ENCODE results near the gene NR2F2.

NR2F2 gene

GRCh38 chr15:96332637-96333121 is 2.2 kb downstream of the NR2F2 start:
- DNase-seq (ENCODE audit: low spot score): no peak

GRCh38 chr15:96333131-96334016 is 2.9 kb downstream of the NR2F2 start:
- DNase-seq (ENCODE audit: low spot score): no peak

- DNase-seq (ENCODE audit: low spot score): no peak
Measured at GRCh38 chr15:96334017-96334704, 3.7 kb downstream of the NR2F2 start.

GRCh38 chr15:96334705-96335410 is 4.4 kb downstream of the NR2F2 start:
- DNase-seq (ENCODE audit: low spot score): no peak

GRCh38 chr15:96335411-96336024 is 5.0 kb downstream of the NR2F2 start:
- DNase-seq (ENCODE audit: low spot score): no peak

- no peak for DNase-seq (ENCODE audit: low spot score)
Measured at GRCh38 chr15:96336108-96336595, 5.7 kb downstream of the NR2F2 start.

- no peak for DNase-seq (ENCODE audit: low spot score)
Measured at GRCh38 chr15:96336596-96337364, 6.3 kb downstream of the NR2F2 start.

- DNase-seq (ENCODE audit: low spot score): no peak
Measured at GRCh38 chr15:96337365-96338023, 7.0 kb downstream of the NR2F2 start.

GRCh38 chr15:96338074-96338765 is 7.7 kb downstream of the NR2F2 start:
- no peak for DNase-seq (ENCODE audit: low spot score)

GRCh38 chr15:96338766-96339618 is 8.5 kb downstream of the NR2F2 start:
- no peak for DNase-seq (ENCODE audit: low spot score)

- no peak for DNase-seq (ENCODE audit: low spot score)
Measured at GRCh38 chr15:96339619-96340347, 9.3 kb downstream of the NR2F2 start.

GRCh38 chr15:96340348-96340597 is 9.8 kb downstream of the NR2F2 start:
- no peak for DNase-seq (ENCODE audit: low spot score)

- no peak for DNase-seq (ENCODE audit: low spot score)
Measured at GRCh38 chr15:96340598-96341512, 10.4 kb downstream of the NR2F2 start.

GRCh38 chr15:96341513-96342405 is 11.3 kb downstream of the NR2F2 start:
- DNase-seq (ENCODE audit: low spot score): no peak

GRCh38 chr15:96342406-96343112 is 12.1 kb downstream of the NR2F2 start:
- DNase-seq (ENCODE audit: low spot score): no peak

Data from hematopoietic multipotent progenitor cell treated with erythropoietin and hydrocortisone succinate and interleukin-3 and kit ligand, for 17 days (in vitro differentiated cells).